Measurements from ENCODE around the gene FHIT.
"Not testable (repeated sequence)": the region's sequence is repeated elsewhere in the genome, so short reads cannot be mapped to it uniquely, and the experiment has no call there.

Gene FHIT

GRCh38 chr3:59936472-59936871, 1314.8 kb downstream of the FHIT start:
- TF ChIP-seq CTCF (IDR thresholded peaks at IDR 0.05; ENCODE audit: low read depth, low read length) = no peak
- no peak overlapping the region for H3K4me3 ChIP-seq (replicated peaks in 1 of 2; ENCODE audit: low read depth in 2 of 2, low read length in 2 of 2)
- no peak for DNase-seq (ENCODE audit: low read depth in 2 of 2)

- TF ChIP-seq CTCF (IDR thresholded peaks at IDR 0.05; ENCODE audit: low read depth, low read length) = no peak
- no peak for DNase-seq (ENCODE audit: low read depth in 2 of 2)
- H3K4me3 ChIP-seq (replicated peaks in 1 of 2; ENCODE audit: low read depth in 2 of 2, low read length in 2 of 2) = no peak overlapping the region
Measured at GRCh38 chr3:59935025-59935424, 1316.2 kb downstream of the FHIT start.

DNA sequence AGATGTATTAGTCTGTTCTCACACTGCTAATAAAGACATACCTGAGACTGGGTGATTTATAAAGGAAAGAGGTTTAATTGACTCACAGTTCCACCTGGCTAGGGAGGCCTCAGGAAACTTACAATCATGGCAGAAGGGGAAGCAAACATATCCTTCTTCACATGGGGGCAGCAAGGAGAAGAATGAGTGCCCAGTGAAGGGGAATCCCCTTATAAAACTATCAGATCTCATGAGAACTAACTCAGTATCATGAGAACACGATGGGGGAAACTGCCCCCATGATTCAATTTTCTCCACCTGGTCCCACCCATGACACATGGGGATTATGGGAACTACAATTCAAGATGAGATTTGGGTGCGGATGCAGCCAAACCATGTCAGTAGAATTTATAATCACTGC, 1316.7 kb downstream of the FHIT start:
- not testable (repeated sequence) for H3K4me3 ChIP-seq (replicated peaks in 1 of 2; ENCODE audit: low read depth in 2 of 2, low read length in 2 of 2); DNase-seq (ENCODE audit: low read depth in 2 of 2)

GRCh38 chr3:59930170-59930569, 1321.1 kb downstream of the FHIT start:
- no peak overlapping the region for H3K4me3 ChIP-seq (replicated peaks in 1 of 2; ENCODE audit: low read depth in 2 of 2, low read length in 2 of 2)
- no peak for TF ChIP-seq CTCF (IDR thresholded peaks at IDR 0.05; ENCODE audit: low read depth, low read length)
- DNase-seq (ENCODE audit: low read depth in 2 of 2) = no peak

- no peak for TF ChIP-seq CTCF (IDR thresholded peaks at IDR 0.05; ENCODE audit: low read depth, low read length)
- no peak overlapping the region for H3K4me3 ChIP-seq (replicated peaks in 1 of 2; ENCODE audit: low read depth in 2 of 2, low read length in 2 of 2)
- no peak for DNase-seq (ENCODE audit: low read depth in 2 of 2)
Measured at GRCh38 chr3:59927056-59927455, 1324.2 kb downstream of the FHIT start.

DNA sequence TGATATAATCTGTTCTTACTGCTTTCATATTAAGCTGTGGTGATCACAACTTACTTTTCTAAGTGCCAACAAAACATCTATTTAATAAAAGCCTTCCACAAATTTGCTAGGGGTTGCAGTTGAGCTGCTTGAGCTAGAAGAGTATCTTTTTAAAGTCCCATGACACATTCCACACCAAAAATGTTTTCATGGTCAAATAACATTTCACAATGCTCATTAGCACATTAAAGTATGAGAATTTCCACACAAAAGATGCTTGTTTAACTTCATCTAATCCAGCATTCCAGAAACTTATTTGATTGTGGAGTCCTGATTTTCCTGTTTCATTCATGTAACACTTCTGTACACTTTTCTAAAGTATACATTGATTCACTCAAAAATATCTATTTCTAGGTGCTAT, 1325.3 kb downstream of the FHIT start:
- no peak for DNase-seq (ENCODE audit: low read depth in 2 of 2)
- no peak for TF ChIP-seq CTCF (IDR thresholded peaks at IDR 0.05; ENCODE audit: low read depth, low read length)
- no peak overlapping the region for H3K4me3 ChIP-seq (replicated peaks in 1 of 2; ENCODE audit: low read depth in 2 of 2, low read length in 2 of 2)

DNA sequence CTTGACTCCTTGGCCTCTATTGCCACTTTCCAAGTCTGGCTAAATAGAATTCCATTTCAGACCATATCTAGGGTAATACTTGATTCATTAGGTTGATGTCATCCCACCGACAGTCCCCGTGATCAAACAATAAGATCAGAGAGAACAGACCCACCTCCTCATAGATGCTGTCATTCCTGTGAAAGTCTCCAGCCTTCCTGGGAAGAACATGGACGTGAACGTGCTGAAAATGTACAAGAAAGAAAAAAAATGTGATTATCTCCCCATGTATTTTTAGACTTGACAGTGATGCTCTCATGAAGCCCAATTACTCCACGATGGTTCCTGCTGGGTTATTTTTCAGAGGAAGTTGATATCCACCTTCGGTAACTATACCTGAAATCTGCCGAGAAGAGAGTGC, 1329.1 kb downstream of the FHIT start:
- no peak for DNase-seq (ENCODE audit: low read depth in 2 of 2)
- H3K4me3 ChIP-seq (replicated peaks in 1 of 2; ENCODE audit: low read depth in 2 of 2, low read length in 2 of 2) = no peak overlapping the region
- TF ChIP-seq CTCF (IDR thresholded peaks at IDR 0.05; ENCODE audit: low read depth, low read length) = no peak

Measured in cardiac fibroblast (primary cell).